ENCODE results near the gene KL.

KL gene

DNA sequence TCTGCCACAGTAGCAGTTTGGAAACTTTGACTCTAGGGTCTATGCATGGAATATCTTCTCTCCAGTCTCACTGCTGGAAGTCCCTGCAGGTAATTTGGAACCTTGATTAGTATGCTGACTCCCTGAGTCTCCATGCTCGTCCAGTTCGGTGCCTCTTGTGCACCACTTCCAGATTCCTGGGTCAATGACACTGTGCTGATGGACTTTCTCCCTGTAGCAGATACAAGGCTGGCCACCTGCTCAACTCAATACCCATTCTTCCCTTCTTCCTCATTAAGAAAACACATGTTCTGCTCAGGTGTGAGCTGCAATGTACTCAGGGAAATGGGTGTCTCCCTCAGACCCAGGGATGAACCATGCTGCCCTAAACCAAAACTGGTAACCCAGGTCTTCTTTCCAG, 99.1 kb downstream of the KL start:
- DNase-seq = no peak
